ENCODE results near the gene PRAME.
"Not testable (repeated sequence)": the region's sequence is repeated elsewhere in the genome, so short reads cannot be mapped to it uniquely, and the experiment has no call there.

Gene PRAME

GRCh38 chr22:22521631-22522030 lies 37.4 kb downstream of the PRAME start:
- DNase-seq (ENCODE audit: low read depth, low spot score) = no peak

DNA sequence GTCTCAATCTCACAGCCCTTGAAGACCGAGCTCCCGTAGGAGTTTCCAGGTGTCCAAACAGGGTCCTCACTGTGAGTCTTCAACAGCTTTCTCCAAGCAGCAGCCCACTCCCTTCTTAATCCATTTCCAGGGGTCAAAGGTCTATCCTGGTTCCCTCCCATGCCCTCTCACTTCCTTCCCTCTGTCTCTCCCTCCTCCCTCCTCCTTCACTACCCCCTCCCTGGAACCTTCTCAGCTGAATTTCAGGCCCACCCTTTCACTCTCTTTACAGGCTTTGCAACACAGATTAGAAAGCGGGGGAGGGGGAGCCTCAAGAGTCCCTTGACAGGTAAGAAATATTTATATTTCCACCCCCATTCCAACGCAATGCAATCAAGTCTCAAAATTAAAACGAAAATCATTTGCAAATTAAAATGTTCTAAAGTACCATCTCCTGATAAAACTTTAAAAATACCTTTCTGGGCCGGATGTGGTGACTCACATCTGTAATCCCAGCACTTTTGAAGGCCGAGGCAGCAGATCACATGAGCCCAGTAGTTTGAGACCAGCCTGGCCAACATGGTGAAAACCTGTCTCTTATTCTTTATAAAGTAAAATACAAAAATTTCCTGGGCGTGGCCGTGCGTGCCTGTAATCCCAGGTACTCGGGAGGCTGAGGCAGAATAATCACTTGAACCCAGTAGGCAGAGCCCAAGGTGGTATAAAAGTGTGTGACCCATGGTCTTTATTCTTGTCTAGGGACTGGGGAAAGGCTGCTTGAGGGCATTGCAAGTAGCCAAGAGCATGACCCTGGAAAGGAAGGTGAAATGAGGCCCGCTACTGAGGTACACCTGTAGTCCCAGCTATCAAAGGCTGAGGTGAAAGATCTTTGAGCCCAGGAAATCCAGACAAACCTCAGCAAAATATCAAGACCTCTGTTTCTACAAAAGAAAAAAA lies 38.1 kb downstream of the PRAME start:
- no peak for DNase-seq (ENCODE audit: low read depth, low spot score)

GRCh38 chr22:22520020-22520656 lies 38.9 kb downstream of the PRAME start, which contains the start of gene ZNF280A:
ZNF280A (minus strand) TSS chr22:22520270; CDS start chr22:22515630, 4,640 bp downstream.
- no peak for DNase-seq (ENCODE audit: low read depth, low spot score)

DNA sequence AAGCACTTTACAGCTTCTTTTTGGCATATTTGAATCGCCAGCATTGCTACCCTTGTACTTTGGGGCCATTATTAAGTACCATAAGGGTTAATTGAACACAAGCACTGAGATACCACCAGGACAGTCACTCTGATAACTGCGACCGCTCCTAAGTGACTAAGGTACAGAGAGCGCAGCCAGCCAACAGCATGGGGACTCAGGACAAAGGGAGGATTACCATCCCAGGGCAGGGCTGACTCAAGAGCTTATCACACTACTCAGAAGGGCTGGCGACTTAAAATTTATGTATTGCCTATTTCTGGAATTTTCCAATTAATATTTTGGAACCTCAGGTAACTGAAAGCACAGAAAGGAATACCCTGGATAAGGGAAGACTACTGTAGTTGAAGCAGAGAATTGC lies 39.5 kb downstream of the PRAME start:
- no peak for DNase-seq (ENCODE audit: low read depth, low spot score)

DNA sequence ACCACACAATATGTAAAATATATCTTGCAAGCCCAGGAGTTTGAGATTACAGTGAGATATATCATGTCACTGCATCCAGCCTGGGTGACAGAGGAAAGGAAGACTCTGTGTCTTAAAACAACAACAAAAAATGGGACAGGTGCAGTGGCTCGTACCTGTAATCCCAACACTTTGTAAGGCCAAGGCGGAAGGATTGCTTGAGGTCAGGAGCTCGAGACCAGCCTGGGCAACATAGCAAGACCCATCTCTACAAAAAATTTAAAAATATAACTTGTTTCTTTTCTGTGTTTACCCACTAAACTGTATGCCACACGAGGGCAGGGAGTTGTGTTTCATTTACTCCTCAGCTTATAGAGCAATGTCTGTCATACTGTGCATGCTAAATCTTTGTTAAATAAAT lies 42.1 kb downstream of the PRAME start:
- no peak for DNase-seq (ENCODE audit: low read depth, low spot score)

DNA sequence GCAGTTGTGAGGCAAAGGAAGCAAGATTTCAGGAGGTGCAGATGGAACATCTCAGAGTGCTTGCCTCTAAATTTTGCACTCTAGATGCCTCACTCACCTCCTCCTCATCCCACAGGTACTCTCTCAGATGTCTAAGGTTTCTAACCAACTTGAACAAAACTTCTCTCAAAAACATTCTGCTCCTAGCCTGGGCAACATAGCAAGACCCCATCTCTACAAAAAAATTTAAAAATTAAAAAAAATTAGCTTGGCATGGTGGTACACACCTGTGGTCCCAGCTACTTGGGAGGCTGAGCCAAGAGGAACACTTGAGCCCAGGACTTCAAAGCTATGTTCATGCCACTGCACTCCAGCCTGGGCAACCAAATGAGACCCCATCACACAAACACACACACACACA lies 43.2 kb downstream of the PRAME start:
- DNase-seq (ENCODE audit: low read depth, low spot score) = no peak

GRCh38 chr22:22514431-22514830 lies 44.6 kb downstream of the PRAME start:
- DNase-seq (ENCODE audit: low read depth, low spot score) = not testable (repeated sequence)

DNA sequence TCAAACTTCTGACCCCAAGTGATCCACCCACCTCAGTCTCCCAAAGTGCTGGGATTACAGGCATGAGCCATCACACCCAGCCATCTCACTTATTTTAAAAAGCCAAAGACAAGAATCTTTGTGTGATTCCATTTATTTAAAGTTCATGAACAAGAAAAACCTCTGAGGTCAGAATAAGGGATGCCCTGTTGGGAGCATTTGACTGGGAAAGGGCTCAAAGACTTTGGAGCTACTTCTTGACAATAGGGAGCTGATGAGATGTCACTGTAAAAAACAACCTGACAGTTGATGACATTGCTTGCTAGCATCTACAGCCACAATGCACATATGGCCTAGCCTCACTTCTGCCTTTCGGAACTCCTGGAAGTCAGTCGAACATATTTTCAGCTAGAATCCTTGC lies 45.4 kb downstream of the PRAME start:
- DNase-seq (ENCODE audit: low read depth, low spot score) = no peak

DNA sequence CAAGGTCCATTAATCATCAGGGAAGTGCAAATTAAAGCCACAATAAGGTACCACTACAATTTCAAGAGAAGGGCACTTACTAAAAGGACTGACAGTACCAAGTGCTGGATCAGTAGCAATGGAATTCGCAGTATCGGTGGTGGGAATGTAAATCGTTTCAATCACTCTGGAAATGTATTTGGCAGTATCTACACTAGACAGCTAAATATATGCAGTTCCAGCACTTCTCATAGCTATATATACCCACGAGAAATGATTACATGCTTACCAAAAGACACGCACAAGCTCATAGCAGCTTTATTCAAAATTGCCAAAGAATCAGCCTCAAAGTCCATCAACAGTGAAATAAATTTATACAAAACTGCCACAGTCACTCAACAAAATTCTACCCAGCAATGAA lies 46.1 kb downstream of the PRAME start:
- DNase-seq (ENCODE audit: low read depth, low spot score) = no peak

DNA sequence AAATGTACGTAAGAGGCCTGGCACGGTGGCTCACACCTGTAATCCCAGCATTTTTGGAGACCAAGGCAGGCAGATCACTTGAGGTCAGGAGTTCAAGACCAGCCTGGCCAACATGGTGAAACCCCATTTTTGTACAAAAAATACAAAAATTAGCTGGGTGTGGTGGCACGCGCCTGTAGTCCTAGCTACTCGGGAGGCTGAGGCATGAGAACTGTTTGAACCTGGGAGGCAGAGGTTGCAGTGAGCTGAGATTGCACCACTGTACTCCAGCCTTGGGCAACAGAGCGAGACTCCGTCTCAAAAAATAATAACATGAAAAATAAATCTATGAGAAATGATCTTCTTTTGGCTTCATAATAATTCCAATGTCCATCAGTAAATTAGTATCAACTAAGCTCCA lies 48.2 kb downstream of the PRAME start:
- DNase-seq (ENCODE audit: low read depth, low spot score) = not testable (repeated sequence)

GRCh38 chr22:22509912-22510311 lies 49.2 kb downstream of the PRAME start:
- DNase-seq (ENCODE audit: low read depth, low spot score) = not testable (repeated sequence)

GRCh38 chr22:22508274-22509176 lies 50.5 kb downstream of the PRAME start, which contains the start of gene ZNF280B:
ZNF280B (minus strand) TSS chr22:22508742; CDS start chr22:22489398, 19,344 bp downstream.
- DNase-seq (ENCODE audit: low read depth, low spot score) = peak; percentile 61

GRCh38 chr22:22507743-22508273 lies 51.3 kb downstream of the PRAME start:
- DNase-seq (ENCODE audit: low read depth, low spot score) = no peak

DNA sequence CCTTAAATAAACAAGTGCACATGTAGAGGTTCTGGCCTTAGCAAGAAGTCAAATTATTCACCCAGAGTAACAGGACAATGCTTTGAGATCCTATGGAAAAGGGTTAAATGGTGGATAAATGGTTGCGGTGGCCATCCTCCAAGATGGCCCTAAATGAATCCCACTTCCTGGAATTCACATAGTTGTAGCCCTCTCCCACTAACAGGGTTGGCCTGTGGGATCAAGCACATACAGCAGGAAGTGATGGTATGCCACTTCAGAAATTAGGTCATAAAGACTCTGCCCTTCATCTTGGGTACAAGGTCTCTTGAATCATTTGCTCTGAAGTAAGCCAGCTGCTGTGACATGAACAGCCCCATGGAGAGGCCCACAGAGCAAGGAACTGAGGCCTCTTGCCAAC lies 52.3 kb downstream of the PRAME start:
- no peak for DNase-seq (ENCODE audit: low read depth, low spot score)

DNA sequence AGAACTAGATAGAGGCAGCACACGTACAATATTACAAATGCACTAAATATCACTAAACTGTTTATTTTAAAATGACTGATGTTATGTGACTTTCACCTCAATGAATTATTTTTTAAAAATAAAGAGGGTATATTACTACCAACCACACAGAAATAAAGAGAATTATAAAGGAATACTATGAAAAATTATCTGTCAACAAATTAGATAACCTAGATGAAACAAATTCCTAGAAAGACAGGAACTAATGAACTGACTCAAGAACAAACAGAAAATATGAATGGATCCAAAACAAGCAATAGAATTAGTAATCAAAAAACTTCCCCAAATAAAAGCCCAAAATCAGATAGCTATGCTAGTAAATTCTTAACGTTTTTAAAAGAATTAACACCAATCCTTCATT lies 60.8 kb downstream of the PRAME start:
- DNase-seq (ENCODE audit: low read depth, low spot score) = no peak
